HepG2 (cell line): ENCODE results near the gene KLF5. TPM values are rescaled to one million over a fixed set of nuclear protein-coding genes. Genes with fewer than 3 reads are reported as not detected.

Experiments
- ATAC-seq: fragments of 200-7000 bp; cut with Tn5 transposase; 3 replicates; pipeline ENCODE4 v1.9.1; 2020; ENCODE audit warnings: mild to moderate bottlenecking, moderate library complexity
- BruUV-seq: library from RNA; stranded (reverse); fragments of 400-500 nt; replicated peaks from 2 replicates; lab custom pipeline; 2021; lab: Mats Ljungman, UMichigan
- CTCF ChIA-PET: fragments of 300-600 bp; formaldehyde crosslinking; extraction: SDS; loops from one replicate; lab custom pipeline; 2021; ENCODE audit warnings: low total read pairs, inconsistent platforms, low intra/inter-chr PET ratio; lab: Yijun Ruan, JAX
- POLR2A ChIA-PET: fragments of 350-600 bp; sonication (Branson Sonifier 250); formaldehyde crosslinking; loops from one replicate; lab custom pipeline; 2020; ENCODE audit warnings: antibody characterized with exemption, inconsistent platforms; lab: Yijun Ruan, JAX
- DNase-seq: peaks from one replicate; pipeline ENCODE4 v3.0.0-alpha.2; 2015; ENCODE audit warnings: low spot score
- FAIRE-seq: peaks from 3 replicates; lab custom pipeline; 2011; peaks lifted over from hg19 to GRCh38; lab: Jason Lieb, UNC
- H2AFZ ChIP-seq: one replicate; pipeline ENCODE4 v1.6.1; 2011; ENCODE audit warnings: low read length, inconsistent platforms
- H3K27ac ChIP-seq: fragments of 300-600 bp; 3 replicates; pipeline ENCODE4 v1.8.0; 2011; ENCODE audit warnings: mixed run types, mild to moderate bottlenecking, mixed read lengths, low read length, inconsistent platforms; ENCODE audit not compliant: insufficient read depth; ENCODE audit errors: extremely low read length
- H3K27me3 ChIP-seq, 2 experiments: fragments of 200-600 bp in 1 of 2; 2 replicates in 1 of 2; 3 replicates in 1 of 2; pipeline versions ENCODE4 v1.6.0 to v1.8.0; 2011; ENCODE audit warnings: low read length in 2 of 2, mild to moderate bottlenecking in 2 of 2, moderate library complexity in 2 of 2, inconsistent platforms in 1 of 2; ENCODE audit not compliant: insufficient read depth in 2 of 2, control insufficient read depth in 1 of 2
- H3K36me3 ChIP-seq, 2 experiments: fragments of 200-600 bp in 1 of 2; replicated peaks in 1 of 2; 2 replicates in 1 of 2; 3 replicates in 1 of 2; pipeline versions ENCODE4 v1.5.1 to v1.8.0; 2011; ENCODE audit warnings: low read length in 2 of 2, inconsistent platforms in 1 of 2; ENCODE audit not compliant: insufficient read depth in 2 of 2, control insufficient read depth in 1 of 2
- H3K4me1 ChIP-seq: 2 replicates; pipeline ENCODE4 v1.5.1; 2012; ENCODE audit warnings: low read length, inconsistent platforms; ENCODE audit not compliant: insufficient read depth
- H3K4me2 ChIP-seq: 2 replicates; pipeline ENCODE4 v1.6.0; 2011; ENCODE audit warnings: low read depth, low read length, inconsistent platforms
- H3K4me3 ChIP-seq, 3 experiments: fragments of 200-600 bp in 1 of 3; sonication (generic), shearing (Covaris generic) in 1 of 3; replicated peaks in 1 of 3; 2 replicates each; pipeline ENCODE4 v1.5.1; 2011 to 2016; ENCODE audit warnings: low read length in 3 of 3, inconsistent platforms in 2 of 3, low read depth in 2 of 3, mild to moderate bottlenecking in 2 of 3, control low read depth in 1 of 3, mixed read lengths in 1 of 3; ENCODE audit not compliant: insufficient read depth in 1 of 3
- H3K79me2 ChIP-seq: one replicate; pipeline ENCODE4 v1.6.1; 2011; ENCODE audit warnings: low read length, inconsistent platforms; ENCODE audit not compliant: insufficient read depth
- H3K9ac ChIP-seq: 2 replicates; pipeline ENCODE4 v1.6.0; 2011; ENCODE audit warnings: mild to moderate bottlenecking, low read depth, low read length, inconsistent platforms; ENCODE audit not compliant: insufficient read depth
- H3K9me3 ChIP-seq: 2 replicates; pipeline ENCODE4 v1.5.1; 2012; ENCODE audit warnings: mild to moderate bottlenecking, low read length
- H4K20me1 ChIP-seq: 2 replicates; pipeline ENCODE4 v1.6.0; 2011; ENCODE audit warnings: inconsistent platforms, mild to moderate bottlenecking, low read length, moderate library complexity; ENCODE audit not compliant: insufficient read depth
- ARNT2 ChIP-seq: sonication (generic); formaldehyde crosslinking; IDR thresholded peaks from 2 replicates; pipeline ENCODE4 v1.8.0; 2022; ENCODE audit warnings: mild to moderate bottlenecking, low read depth, missing genetic modification reagents, moderate library complexity
- GMEB1 ChIP-seq: sonication (generic); formaldehyde crosslinking; IDR thresholded peaks from 2 replicates; pipeline ENCODE4 v1.5.1; 2020; ENCODE audit warnings: missing genetic modification reagents, mild to moderate bottlenecking, borderline replicate concordance
- NR2F1 ChIP-seq, 2 experiments: fragments of 450-650 bp in 1 of 2; formaldehyde crosslinking in 1 of 2; IDR thresholded peaks; 2 replicates each; pipeline versions ENCODE4 v1.5.0 to v1.6.1; 2016 to 2020; ENCODE audit warnings: mild to moderate bottlenecking in 1 of 2, missing compliant biosample characterization in 1 of 2, missing genetic modification reagents in 1 of 2, moderate library complexity in 1 of 2
- SP2 ChIP-seq: sonication (generic); formaldehyde crosslinking; IDR thresholded peaks from 2 replicates; pipeline ENCODE4 v1.5.1; 2020; ENCODE audit warnings: mild to moderate bottlenecking, missing genetic modification reagents
- STAG1 ChIP-seq: sonication (generic); formaldehyde crosslinking; IDR thresholded peaks from 2 replicates; pipeline ENCODE4 v1.4.0; 2020; ENCODE audit warnings: missing genetic modification reagents
- ZBED4 ChIP-seq: sonication (generic); formaldehyde crosslinking; IDR thresholded peaks from 2 replicates; pipeline ENCODE4 v1.4.0; 2020; ENCODE audit warnings: missing genetic modification reagents, borderline replicate concordance
- ZNF619 ChIP-seq: sonication (generic); formaldehyde crosslinking; IDR thresholded peaks from 2 replicates; pipeline ENCODE4 v1.4.0; 2020; ENCODE audit warnings: mild to moderate bottlenecking, missing genetic modification reagents
- WGBS: methylation state at CpG from one replicate; pipeline ENCODE4 v1.1.6; 2017; ENCODE audit warnings: low lambda C conversion rate; 5-methylcytosine and 5-hydroxymethylcytosine counted together
- in situ Hi-C: cut with HindIII; loops from 2 replicates; pipeline ENCODE4 v1.10.0; 2017; ENCODE audit warnings: low pct_unique_long_range_greater_than_20kb; ENCODE audit not compliant: extremely low pct_ligation_motif_present
- intact Hi-C: fragments of 100-400 bp; cut with micrococcal nuclease; formaldehyde crosslinking; loops from one replicate; pipeline ENCODE4 v1.10.0; 2022; ENCODE audit not compliant: unreplicated experiment
- polyA plus RNA-seq, 8 experiments: library from polyadenylated mRNA; depleted of rRNA in 3 of 8; stranded (reverse) in 7 of 8; unstranded in 1 of 8; fragments of >200 nt; fragmentation: Illumina TruSeq in 4 of 8; extraction: Trizol in 4 of 8; gene quantifications; 2 replicates each; pipeline versions ENCODE4 v1.2.1 to v1.2.3, GENCODE V29; 2011 to 2016; ENCODE audit warnings: low read depth in 4 of 8, missing spikeins in 1 of 8, mixed read lengths in 1 of 8; ENCODE audit not compliant: insufficient read depth in 1 of 8
- total RNA-seq, 5 experiments: library from RNA; depleted of rRNA; stranded (reverse); fragments of >200 nt; fragmentation: Illumina TruSeq; extraction: Trizol; gene quantifications; 2 replicates each; pipeline ENCODE4 v1.2.3, GENCODE V29; 2016; ENCODE audit warnings: low read depth in 1 of 5
- TF ChIP-seq, protein P1 (sequence below): fragments of 450-650 bp; IDR thresholded peaks from 2 replicates; pipeline ENCODE4 v1.6.1; 2016
- TF ChIP-seq, protein P2 (sequence below), 2 experiments: sonication (generic) in 1 of 2; formaldehyde crosslinking in 1 of 2; IDR thresholded peaks; 2 replicates each; pipeline versions ENCODE4 v1.6.1 to v1.9.0; 2014 to 2022; ENCODE audit warnings: antibody characterized with exemption in 1 of 2, borderline replicate concordance in 1 of 2, inconsistent platforms in 1 of 2, low read depth in 1 of 2, missing genetic modification reagents in 1 of 2

Gene KLF5
- total and polyA plus RNA-seq, 2 of the 13 experiments (the other 11 are each of a cell fraction or from before 2014, with no cell fraction given), result 1.7 to 9.2 TPM

DNA sequence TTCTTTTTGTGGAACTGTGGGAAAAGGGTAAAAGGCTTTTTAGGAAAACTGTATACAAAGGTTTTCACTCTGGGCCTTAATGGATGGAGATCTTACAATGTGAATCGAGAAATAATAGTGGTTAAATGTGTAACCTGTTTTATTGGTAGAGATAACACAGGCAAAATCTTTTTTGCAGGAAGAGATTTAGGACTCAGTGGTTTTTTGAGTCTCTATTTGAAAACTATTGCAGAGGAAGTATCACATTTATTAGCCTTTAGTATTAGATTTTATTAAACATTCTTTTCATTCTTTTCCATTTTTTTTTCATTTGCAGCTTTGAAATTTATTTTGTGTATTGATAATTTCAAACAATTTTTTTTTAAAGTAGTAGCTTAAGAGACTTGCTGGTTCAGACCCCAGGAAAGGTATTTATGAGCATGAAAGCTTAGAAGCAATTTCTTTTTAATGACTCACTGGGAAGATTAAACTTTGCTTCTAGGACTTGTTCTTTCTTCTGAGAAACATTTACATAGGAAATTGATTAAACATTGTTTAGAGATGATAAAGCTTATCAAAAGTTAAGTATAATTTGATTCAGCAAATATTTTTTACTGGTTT is 10.5 kb downstream of the KLF5 start:
- Histone ChIP-seq H3K27ac (no peak overlapping the region), H3K79me2 (no peaks in the 10 kb centered on the region)

More for the DNA sequence above, 10.5 kb downstream of the KLF5 start:
- WGBS, result 90% methylated on average over 1 of the region's 1 CpG
- ChIA-PET CTCF (no interaction called here), POLR2A (no interaction called here)
- no peak for TF ChIP-seq SP2
- no peak for TF ChIP-seq GMEB1 (CRISPR knock-in tag)
- no peak for TF ChIP-seq STAG1
- TF ChIP-seq, protein P1, sequence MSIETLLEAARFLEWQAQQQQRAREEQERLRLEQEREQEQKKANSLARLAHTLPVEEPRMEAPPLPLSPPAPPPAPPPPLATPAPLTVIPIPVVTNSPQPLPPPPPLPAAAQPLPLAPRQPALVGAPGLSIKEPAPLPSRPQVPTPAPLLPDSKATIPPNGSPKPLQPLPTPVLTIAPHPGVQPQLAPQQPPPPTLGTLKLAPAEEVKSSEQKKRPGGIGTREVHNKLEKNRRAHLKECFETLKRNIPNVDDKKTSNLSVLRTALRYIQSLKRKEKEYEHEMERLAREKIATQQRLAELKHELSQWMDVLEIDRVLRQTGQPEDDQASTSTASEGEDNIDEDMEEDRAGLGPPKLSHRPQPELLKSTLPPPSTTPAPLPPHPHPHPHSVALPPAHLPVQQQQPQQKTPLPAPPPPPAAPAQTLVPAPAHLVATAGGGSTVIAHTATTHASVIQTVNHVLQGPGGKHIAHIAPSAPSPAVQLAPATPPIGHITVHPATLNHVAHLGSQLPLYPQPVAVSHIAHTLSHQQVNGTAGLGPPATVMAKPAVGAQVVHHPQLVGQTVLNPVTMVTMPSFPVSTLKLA, result no peak
- TF ChIP-seq ZBED4, result no peak
- TF ChIP-seq ARNT2 (CRISPR knock-in tag), result no peak
- no peak for TF ChIP-seq NR2F1 (CRISPR knock-in tag; IDR thresholded peaks at IDR 0.05)
- TF ChIP-seq, protein P2, sequence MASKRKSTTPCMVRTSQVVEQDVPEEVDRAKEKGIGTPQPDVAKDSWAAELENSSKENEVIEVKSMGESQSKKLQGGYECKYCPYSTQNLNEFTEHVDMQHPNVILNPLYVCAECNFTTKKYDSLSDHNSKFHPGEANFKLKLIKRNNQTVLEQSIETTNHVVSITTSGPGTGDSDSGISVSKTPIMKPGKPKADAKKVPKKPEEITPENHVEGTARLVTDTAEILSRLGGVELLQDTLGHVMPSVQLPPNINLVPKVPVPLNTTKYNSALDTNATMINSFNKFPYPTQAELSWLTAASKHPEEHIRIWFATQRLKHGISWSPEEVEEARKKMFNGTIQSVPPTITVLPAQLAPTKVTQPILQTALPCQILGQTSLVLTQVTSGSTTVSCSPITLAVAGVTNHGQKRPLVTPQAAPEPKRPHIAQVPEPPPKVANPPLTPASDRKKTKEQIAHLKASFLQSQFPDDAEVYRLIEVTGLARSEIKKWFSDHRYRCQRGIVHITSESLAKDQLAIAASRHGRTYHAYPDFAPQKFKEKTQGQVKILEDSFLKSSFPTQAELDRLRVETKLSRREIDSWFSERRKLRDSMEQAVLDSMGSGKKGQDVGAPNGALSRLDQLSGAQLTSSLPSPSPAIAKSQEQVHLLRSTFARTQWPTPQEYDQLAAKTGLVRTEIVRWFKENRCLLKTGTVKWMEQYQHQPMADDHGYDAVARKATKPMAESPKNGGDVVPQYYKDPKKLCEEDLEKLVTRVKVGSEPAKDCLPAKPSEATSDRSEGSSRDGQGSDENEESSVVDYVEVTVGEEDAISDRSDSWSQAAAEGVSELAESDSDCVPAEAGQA (IDR thresholded peaks at IDR 0.05; ENCODE audit: low read depth), result no peak
- TF ChIP-seq, protein P2 (CRISPR knock-in tag; IDR thresholded peaks at IDR 0.05; ENCODE audit: borderline replicate concordance), result no peak
- TF ChIP-seq ZNF619 (CRISPR knock-in tag), result no peak
- Histone ChIP-seq H3K4me1 (0 out of 2 replicates have a peak, but pooled peaks cover 2% of the 10 kb centered on the region), H3K27me3 (no peaks in the 10 kb centered on the region), H3K9ac (no peak overlapping the region), H4K20me1 (no peaks in the 10 kb centered on the region), H3K36me3 (no peaks in the 10 kb centered on the region; a peak in 1 of 5 replicates), H3K4me3 (no peak overlapping the region), H3K4me2 (no peak overlapping the region), H2AFZ (no peak overlapping the region), H3K9me3 (no peaks in the 10 kb centered on the region)
- in situ Hi-C loops (loop anchor here (25.0 kb wide), 1 partner anchor 343 kb away; no protein-coding TSS in a partner anchor), intact Hi-C loops (no loop called here)
- DNase-seq (no peak), ATAC-seq (no peak), FAIRE-seq (no peak)
- no TSS peak for BruUV-seq
